GM18508 (cell line): ENCODE data around the gene INO80B.
A peak's percentile ranks its signal among the peaks of the same experiment; 100 is the strongest.

Source experiments
- ATAC-seq: cut with Tn5 transposase; IDR thresholded peaks from one replicate; pipeline ENCODE4 v1.9.1; 2021; ENCODE audit warnings: moderate number of reproducible peaks; ENCODE audit not compliant: insufficient read depth, unreplicated experiment

Gene INO80B

DNA sequence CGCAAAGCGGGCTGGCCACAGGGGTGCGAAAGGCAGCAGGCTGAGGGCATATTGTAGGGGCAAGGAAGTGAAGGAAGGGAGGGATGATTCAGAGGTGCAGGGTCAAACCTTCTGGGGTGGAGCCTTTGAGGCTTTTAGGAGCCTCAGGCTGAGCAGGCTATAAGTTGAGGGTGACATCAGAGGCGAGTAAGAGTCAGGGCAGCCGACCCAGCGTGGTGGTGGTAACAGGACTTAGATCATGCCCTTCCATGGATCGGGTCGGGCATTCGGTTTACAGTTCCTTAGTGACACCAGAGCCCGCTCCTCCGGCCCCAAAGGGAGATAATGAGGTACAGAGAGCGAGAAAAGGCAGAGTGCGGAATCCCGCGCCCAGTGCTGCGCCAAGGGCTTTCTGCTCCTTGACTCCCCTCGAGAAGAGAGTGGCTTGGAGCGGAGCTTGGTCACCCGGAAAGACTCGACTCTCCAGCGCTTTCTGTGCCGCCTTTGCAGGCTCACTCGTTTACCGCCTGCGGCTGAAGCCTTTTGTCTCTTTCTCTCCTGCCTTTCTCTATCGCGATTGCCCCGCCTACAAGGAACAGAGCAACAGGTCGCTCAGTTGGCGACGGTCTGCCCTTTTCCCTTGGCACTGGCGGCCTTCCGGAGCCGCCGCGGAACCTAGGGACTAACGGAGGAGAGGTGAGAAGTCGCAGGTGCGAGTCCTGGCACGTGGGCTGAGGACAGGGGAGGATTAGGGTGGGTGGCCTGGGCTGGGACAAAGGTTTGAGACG, 43.8 kb downstream of the INO80B start:
- ATAC-seq: no peak

GRCh38 chr2:74499267-74499939, 44.5 kb downstream of the INO80B start, which contains the start of gene LBX2:
Gene LBX2 (minus strand): TSS chr2:74499603. CDS start chr2:74499537, 66 bp downstream.
- no peak for ATAC-seq

DNA sequence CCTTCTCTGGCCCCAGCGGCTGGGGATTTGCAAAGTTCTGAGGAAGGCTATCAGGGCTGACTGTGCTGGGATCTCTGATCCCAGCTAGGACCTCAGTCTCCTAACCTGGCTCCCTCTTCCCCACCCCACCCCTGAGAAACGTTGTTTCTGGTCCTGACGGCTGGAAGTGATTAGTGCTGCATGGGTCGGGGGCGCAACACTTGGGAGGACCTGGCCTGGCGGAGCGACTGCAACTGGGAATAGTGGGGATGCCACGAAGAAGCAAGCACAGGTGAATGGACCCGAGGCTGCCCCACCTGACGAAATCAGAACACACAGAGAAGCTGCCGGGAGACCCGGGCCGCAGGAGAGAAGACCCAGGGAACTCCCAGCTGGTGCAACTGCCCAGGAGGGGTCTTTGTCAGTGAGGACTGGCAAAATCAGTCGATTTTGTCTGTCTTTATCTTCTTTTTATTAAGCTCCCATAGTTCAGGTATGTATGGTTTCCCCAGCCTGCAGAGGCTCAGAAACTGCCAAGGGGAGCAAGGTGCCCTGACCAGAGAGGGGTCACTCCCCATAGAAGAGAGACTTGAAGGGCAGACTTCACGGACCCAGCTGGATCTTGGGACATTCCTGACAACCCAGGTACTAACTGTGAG, 45.2 kb downstream of the INO80B start:
- no peak for ATAC-seq

- no peak for ATAC-seq
These were observed 45.7 kb downstream of the INO80B start for GRCh38 chr2:74500578-74500946.

- no peak for ATAC-seq
These were observed 46.6 kb downstream of the INO80B start for GRCh38 chr2:74501335-74502071.

DNA sequence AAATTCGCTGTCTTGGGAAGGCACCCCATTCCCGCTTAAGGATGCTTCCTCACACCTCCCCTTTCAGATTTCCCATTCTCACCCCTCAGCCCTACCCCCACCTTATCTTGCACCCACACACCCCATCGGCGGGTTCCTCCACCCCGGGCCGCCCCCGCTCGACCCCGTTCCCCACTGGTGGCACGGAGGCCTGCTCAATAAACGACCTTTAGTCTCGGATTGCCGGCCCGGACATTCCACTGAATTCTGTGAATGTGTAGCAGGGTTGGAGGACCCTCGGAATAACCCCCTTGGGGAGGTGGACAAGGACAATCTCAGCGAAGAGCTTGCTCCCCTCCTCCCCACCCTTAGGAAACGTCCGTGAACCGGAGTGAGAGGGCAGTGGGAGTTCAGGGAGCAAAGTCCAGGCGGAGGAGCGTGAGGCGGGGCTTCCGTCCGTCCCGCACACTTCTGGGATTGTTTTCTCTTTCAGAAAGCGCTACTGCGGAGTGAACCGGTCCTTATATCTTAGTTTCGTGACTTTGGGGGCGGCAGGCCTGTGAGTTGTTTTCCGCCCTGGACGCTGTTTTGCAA, 47.3 kb downstream of the INO80B start:
- ATAC-seq: no peak

- ATAC-seq: no peak
These were observed 48.0 kb downstream of the INO80B start for GRCh38 chr2:74502720-74503505.

- no peak for ATAC-seq
These were observed 48.9 kb downstream of the INO80B start for GRCh38 chr2:74503506-74504475.

DNA sequence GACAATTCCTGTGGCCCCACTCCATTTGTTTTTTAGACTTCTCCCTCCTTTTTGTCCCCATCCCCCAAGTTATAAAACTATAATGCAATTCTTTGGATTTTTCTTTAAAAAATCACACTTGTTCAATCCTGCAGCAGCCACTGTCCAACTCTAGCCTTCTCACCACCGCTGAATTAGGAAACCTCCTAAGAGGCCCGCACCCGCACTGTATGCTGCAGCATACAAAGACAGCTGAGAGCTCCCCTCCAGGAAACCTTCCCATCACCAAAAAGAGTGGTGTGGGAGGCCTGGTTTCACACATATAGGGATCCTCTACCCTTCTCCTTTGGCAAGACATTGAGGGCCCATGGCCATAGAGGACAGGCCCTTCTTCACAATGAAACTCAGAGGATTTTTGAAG, 49.7 kb downstream of the INO80B start:
- no peak for ATAC-seq

- no peak for ATAC-seq
These were observed 50.8 kb downstream of the INO80B start for GRCh38 chr2:74505448-74506246.

- peak; percentile 79 for ATAC-seq
These were observed 52.4 kb downstream of the INO80B start, which contains the start of gene PCGF1 for GRCh38 chr2:74507145-74507925. Gene PCGF1 (minus strand): TSS chr2:74507695. CDS start chr2:74507668, 27 bp downstream.
